Limb (tissue), 2 donors: ENCODE results near the gene CMC2.

Experiments
- DNase-seq, 2 donors: peaks; one replicate each; pipeline ENCODE4 v3.0.0-alpha.2; 2016; ENCODE audit errors: extremely low spot score in 2 of 2

Gene CMC2

GRCh38 chr16:81006813-81007695 lies at the start of gene CMC2, which contains the start of gene CENPN:
CMC2 (minus strand) TSS chr16:81006885; CDS start chr16:80997394, 9,491 bp downstream.
CENPN (plus strand) TSS chr16:81007214; CDS start chr16:81011940, 4,726 bp downstream.
- peak; percentile 97 to 99 for DNase-seq

GRCh38 chr16:81053761-81054160 lies 47.1 kb upstream of the CMC2 start:
- DNase-seq = no peak

- no peak for DNase-seq
Measured at GRCh38 chr16:81042821-81043220, 36.1 kb upstream of the CMC2 start.

- DNase-seq = no peak
Measured at GRCh38 chr16:81041696-81042095, 35.0 kb upstream of the CMC2 start.

GRCh38 chr16:81040842-81041241 lies 34.2 kb upstream of the CMC2 start:
- no peak for DNase-seq

GRCh38 chr16:81040131-81040530 lies 33.4 kb upstream of the CMC2 start:
- DNase-seq = no peak

GRCh38 chr16:81036751-81037350 lies 30.2 kb upstream of the CMC2 start:
- no peak for DNase-seq

- DNase-seq = peak in 1 of 2 donors; percentile 63
Measured at GRCh38 chr16:81035975-81036750, 29.5 kb upstream of the CMC2 start.

GRCh38 chr16:81035398-81035974 lies 28.8 kb upstream of the CMC2 start, which contains the start of gene ATMIN:
ATMIN (plus strand) TSS chr16:81035842; CDS start chr16:81035871, 29 bp downstream.
- DNase-seq = peak; percentile 91 to 93

GRCh38 chr16:81029930-81030604 lies 23.4 kb upstream of the CMC2 start:
- no peak for DNase-seq

GRCh38 chr16:81026429-81026828 lies 19.7 kb upstream of the CMC2 start:
- no peak for DNase-seq

GRCh38 chr16:81018496-81018895 lies 11.8 kb upstream of the CMC2 start:
- DNase-seq = no peak

GRCh38 chr16:81014672-81015071 lies 8.0 kb upstream of the CMC2 start:
- DNase-seq = no peak

GRCh38 chr16:81012974-81013373 lies 6.3 kb upstream of the CMC2 start:
- DNase-seq = no peak

- no peak for DNase-seq
Measured at GRCh38 chr16:81008505-81008789, 1.8 kb upstream of the CMC2 start.

GRCh38 chr16:81006211-81006812 lies 373 bp downstream of the CMC2 start:
- DNase-seq = no peak

- DNase-seq = no peak
Measured at GRCh38 chr16:81005610-81006161, 999 bp downstream of the CMC2 start.

GRCh38 chr16:81004646-81005353 lies 1.9 kb downstream of the CMC2 start:
- peak in 1 of 2 donors; percentile 78 for DNase-seq

- no peak for DNase-seq
Measured at GRCh38 chr16:81003610-81004460, 2.9 kb downstream of the CMC2 start.
